DMS114 treated with DMSO at 0.1 percent for 48 hours (cell line): ENCODE measurements around the gene TMEM52.

Experiments
- DNase-seq: peaks from one replicate; lab custom pipeline; 2025; ENCODE audit not compliant: unreplicated experiment; lab: John Stamatoyannopoulos, UW

TMEM52 gene

DNA sequence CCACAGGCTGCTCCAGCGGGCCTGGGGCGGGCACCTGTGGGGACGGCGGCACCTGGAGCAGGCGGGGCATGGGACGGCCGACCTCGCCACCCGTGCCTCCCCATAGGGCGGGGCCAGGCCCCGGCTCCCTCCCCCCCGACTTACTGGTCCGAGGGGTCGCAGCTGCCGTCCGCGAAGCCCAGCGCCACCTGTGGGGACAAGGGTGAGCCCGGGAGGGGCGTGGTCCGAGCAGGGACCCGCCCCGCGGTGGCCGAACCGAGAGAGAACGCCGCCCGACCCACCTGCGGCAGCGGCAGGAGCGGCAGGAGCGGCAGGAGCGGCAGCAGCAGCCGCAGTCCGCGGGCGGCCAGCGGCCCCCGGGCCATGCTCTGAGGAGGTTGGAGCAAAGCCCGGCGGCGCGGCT, at the start of gene TMEM52:
Gene TMEM52 (minus strand): TSS at position 379 of the 403 bp plus-strand sequence. CDS start 14 bp downstream, at position 365.
- DNase-seq, result no peak

DNA sequence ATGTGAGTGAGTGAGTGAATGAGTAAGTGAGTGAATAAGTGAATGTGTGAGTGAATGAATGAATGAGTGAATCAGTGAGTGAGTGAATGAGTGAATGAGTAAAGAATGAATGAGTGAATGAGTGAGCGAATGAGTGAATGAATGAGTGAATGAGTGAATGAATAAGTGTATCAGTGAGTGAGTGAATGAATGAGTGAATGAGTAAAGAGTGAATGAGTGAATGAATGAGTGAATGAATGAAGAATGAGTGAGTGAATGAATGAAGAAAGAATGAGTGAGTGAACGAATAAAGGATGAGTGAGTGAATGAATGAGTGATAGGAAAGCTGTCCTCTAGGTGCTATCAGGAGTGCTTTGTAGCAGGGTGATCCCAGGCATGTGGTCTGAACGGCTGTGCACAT, 48.8 kb upstream of the TMEM52 start:
- DNase-seq, result no peak

DNA sequence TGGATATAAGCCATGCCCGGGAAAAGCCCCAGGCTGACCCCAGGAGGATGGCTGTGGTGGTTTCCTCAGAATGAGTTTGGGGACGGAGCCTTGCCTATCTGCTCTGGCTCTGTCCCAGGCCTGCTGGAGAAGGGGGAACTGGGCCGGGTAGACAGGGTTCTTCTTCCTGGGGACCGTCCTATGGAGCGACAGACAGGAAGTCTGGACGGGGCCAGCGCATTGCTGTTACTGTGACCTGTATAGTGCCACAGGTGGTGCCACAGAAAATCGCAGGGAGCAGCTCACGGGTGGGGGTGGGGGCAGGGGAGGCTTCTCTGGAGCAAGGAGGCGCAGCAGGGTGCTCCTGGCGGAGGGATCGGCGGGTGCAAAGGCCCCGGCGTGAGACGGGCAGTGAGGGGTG, 48.1 kb upstream of the TMEM52 start:
- DNase-seq, result no peak

DNA sequence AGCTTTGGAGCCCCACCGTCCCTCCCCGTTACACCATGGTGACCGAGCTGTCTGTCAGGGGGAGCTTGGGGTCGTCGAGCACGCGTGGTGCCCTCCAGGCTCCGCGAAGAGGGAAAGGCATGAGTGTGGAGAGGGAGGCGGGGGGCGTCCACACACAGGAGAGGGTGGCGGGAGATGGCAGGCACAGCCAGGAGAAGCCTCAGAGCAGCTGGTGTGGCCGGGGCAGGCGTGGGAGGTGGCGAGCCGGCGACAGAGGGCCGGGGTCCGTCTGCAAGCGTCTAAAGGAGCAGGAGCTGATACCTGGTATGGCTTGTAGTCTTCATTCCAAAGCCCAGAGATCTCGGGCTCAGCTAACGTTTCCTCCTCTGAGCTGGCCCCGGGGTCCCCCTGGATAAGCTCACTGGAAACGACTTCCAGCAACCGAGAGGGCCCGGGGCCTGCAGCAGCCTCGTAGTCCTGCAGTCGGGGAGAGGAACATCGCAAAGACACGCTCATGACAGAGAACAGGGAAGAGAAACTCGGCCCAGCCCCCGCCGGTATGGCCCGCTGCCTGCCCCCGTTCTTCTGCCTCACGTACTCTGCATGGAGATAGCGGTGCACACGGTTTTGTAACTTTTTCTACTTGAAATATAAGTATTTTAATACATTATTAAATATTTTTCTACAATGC, 47.1 kb upstream of the TMEM52 start:
- no peak for DNase-seq

DNA sequence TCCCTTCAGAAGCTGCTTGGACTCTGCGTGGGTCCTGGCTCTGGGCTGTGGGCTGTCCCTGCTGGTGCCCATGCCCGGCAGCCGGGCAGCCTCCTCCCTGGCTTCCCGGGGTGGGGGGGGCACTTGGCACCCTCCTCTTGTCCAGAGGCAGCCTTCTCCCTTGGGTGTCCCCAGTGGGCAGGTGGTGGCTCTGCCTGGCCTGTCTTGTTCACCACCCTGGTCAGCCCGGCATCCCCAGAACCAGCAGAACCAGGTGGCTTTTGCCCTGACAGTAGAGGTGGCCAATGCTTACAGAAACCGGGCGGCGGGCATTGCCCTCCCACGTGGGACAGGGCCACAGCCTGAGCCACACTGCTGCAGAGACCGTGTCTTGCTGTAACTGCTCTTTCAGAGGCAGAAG, 46.5 kb upstream of the TMEM52 start:
- no peak for DNase-seq

DNA sequence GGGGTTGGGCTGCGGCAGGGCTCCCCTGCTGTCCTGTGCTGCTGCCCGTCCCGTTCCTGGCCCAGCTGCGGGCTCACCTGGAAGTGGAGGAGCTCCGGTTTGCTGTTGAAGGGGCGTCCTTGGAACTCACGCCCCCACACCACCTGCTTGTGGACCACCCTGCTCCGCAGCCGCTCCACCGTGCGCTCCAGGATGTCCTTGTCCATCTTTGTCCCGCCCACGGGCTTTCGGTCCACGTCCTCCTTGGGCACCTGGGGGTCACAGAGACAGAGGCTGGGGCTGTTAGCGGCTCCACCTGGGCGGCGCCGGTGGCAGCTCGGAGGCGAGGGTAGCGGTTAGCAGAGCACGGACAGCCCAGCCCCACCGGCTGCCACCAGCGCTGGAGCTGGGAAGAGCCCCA, 45.7 kb upstream of the TMEM52 start:
- DNase-seq, result no peak

DNA sequence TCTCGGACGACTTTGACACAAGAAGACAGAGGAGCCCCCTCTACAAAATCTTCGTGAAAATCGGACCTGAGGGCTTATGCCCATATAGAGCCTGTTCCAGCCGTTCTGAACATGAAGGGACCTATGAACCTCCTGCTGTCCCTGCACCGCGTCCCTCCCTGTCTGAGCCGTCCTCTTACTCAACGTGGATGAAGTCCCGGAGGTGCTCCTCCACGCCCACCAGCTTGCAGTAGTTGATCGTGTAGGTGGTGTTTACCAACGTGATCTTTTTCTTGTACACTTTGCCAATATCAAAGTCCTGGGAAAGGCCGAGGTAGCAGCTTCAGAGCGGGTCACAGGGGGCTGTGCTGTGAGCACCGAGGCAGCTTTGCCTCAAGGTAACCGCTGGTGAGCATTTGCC, 44.5 kb upstream of the TMEM52 start:
- no peak for DNase-seq

DNA sequence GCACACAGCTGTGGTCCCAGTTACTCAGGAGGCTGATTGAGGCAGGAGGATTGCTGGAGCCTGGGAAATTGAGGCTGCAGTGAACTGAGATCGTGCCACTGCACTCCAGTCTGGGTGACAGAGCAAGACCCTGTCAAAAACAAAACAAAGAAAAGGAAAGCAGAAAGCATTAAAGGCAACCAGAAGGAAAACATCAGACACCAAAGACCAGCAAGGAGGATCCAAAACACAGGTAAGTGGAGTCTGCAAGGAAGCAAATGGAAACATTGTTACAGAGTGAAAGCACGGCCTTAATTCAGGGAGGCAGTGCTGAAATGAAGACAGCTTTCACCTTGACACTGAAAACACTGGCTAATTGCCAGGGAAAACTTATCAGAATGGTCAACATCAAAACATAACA, 43.7 kb upstream of the TMEM52 start:
- no peak for DNase-seq

DNA sequence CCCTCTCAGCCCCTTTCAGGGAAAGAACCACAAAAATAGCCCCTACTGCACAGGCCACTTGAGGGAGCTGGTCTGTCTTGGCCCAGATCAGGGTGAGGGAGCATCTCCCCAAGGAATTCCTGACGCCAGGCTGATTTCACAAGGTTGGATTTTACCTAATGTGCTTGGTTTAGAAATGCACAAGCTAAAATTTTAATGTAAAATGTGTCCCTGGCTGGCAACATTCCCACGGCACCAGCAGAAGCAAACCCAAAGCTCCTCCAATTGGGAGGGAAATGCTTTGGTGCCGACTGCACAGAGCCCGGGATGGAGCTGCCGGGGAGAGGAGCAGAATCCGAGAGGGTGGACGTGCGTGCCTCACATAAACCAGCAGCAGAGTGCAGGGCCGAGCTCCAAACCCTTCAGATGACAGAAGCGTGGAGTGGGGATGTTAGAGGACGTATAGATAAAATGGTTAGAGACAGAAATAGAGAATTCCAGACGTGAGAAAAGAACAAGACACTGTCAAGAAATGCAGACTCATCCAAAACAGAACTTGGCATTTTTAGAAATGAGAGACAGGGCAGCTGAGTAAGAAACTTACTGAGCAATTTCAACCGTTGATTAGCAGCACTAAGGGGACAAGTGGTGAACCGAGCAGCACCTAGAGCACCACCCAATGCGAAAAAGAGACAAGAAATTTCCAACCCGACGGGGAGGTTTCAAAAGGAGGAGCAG, 41.6 kb upstream of the TMEM52 start:
- DNase-seq, result no peak

DNA sequence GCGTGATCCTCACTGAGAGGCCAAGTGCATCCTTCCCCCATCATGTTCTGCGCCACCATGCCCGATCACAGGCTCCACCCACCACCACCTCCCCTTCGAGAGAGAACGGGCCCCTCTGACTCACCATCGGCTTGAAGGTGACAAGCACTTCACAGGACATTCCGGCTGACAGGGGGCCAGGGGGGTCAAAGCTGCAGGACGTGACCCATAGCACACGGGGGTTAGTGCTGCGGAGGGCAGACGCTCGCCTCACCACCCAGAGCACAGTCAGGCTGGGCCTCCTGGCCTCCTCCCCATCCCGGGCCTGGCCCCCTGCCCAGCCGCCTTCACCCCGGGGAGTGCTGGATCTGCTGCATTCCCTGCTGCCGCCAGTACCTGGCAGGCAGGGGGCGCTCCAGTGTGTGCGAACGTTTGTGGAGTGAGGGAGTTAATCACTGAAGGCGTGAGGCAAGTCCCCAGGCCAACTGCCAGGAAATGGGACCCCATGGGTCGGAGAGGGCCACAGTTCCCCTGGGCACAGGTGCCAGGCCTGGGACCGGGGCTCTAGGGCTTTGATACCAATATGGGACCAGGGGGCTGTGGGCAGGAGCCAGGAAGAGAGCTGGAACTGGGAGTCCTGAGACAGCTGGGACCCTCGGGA, 40.9 kb upstream of the TMEM52 start:
- peak; percentile 8 for DNase-seq

DNA sequence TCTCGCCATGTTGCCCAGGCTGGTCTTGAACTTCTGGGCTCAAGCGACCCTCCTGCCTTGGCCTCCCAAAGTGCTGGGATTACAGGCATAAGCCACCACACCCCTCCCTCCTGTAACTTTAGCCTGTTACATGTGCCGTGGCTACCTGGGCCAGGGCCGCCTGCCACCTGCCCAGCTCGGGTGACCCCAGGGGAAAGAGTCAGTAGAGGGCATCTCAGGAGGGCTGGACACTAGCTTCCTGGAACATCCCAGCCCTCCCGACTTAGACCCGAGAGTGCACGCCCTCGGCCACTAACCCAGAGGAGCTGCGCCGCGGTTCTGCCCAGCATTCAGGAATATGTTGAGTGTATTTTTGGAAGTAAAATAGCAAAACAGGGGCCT, 40.4 kb upstream of the TMEM52 start:
- no peak for DNase-seq

DNA sequence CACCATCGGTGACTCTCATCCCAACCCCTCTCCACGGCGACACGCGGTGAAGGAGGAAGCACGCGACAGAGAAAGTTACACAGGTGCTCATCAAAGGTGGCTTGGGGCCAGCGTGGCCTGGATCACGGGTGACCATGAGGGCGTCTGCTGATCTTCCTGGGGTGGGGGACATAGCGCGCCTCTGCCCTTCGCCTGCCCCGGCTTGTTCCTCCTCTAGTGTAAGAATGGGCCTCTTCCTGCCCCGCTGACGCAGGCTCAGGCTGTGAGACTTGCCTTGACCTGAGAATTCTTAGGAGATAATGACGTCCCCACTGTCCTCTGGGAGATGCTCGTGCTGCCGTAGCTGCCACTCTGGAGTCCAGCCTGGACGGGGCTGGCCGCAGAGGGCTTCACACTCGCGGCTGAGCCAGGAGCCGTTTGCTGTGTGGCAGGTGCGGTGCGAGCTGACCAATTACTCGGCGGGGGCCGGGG, 39.0 kb upstream of the TMEM52 start:
- no peak for DNase-seq

DNA sequence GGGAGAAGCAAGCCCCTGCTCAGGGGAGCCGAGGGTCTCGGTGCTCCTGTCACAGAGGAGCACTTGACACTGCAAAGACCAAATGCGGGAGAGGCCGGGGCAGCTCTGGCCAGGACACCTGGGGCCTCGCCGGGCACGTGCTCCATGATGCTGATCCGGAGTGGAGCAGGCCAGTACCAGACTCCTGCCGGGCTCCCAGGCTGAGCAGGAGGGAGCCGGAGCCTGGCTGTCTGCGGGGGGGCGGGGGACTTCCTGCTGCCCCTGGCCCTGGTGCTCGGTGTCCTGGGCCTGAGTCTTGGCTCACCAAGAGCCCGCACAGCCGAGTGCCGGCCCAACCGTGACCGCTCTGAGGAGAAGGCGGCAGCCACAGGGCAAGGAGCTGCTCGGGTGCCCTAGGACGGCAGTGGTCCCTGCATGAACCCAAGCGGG, 38.5 kb upstream of the TMEM52 start:
- no peak for DNase-seq

DNA sequence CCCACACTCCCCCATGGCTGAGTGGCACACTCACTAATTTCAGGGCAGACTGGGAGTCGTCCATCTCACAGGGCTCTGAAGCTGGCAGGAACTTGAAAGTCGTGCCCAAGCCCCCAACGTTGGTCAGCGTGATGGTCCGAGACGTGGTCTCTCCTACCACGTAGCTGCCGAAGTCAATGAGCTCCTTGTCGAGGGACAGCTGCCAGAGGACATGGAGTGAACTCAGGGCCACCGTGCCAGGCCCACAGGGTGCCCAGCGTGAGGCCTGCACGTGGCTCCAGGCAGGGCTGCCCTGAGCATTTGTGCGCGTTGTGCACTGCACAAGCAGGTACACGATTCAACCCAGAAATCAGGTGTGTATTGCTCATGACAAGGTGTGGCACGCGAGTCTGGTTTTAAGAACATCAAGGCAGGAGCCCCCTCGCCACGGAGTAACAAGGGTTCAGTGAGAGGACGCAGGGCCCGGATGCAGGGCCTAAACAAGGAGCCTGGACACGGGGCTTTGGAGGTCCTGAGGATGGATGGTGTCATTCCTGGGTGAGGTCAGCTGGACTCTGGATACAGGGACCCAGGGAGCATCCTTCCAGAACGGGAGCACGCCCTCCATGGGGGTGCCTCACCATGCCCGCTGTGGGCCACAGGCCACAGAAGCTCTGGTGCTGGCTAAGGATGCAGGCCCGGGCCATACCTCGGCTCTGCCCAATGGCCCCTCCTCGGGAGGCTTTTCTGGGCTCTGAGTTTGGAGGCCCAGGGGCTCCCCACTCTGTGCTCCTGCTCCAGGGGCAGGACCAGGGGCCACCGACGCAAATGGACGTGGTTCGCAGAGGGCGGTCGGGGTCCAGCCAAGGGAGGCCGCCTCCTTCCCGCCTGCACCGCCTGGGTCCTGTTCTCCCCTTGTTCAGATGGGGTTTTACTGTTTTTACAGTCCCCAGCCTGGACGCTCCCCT, 37.8 kb upstream of the TMEM52 start:
- DNase-seq, result no peak

DNA sequence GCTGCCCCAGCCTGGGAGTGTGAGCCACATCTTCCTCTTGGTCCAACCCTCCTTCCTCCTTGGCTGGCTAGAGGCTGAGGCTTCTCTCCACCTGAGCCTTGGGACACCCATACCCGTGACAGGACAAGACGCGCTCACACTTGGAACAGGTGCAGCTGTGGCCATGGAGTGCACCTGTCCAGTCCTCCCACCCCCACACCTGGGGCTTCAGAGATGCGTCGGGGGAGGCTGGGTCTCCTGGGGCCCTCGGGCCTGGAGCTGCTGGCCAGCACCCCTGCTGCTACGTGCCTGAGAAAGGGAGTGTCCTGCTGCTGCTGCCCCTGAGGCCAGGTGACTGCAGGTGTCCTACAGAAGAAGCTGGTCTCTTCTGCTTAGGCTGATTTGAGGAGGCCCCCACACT, 37.0 kb upstream of the TMEM52 start:
- no peak for DNase-seq

DNA sequence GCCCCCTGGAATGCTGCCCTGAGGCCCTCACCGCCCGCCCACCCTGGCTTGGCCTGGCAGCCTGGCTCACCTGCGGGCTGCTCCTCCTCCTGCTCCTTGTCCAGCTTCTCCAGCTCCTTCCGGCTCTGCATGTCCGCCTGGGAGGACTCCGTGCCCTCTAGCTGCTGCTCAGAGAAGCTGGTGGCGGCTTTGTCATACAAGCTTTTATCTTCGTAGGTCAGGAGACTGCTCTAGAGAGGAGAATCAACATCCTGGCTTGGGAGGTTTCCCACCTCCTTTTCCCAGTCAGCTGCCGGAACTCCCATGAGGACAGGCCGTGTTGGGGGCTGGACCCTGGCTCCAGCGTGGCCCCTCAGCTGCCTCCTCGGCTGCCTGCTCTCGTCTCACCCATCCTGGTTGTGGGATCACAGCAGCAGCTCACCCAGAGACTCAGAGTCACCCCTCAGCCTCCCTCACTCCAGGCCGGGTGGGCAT, 36.6 kb upstream of the TMEM52 start:
- DNase-seq, result no peak

DNA sequence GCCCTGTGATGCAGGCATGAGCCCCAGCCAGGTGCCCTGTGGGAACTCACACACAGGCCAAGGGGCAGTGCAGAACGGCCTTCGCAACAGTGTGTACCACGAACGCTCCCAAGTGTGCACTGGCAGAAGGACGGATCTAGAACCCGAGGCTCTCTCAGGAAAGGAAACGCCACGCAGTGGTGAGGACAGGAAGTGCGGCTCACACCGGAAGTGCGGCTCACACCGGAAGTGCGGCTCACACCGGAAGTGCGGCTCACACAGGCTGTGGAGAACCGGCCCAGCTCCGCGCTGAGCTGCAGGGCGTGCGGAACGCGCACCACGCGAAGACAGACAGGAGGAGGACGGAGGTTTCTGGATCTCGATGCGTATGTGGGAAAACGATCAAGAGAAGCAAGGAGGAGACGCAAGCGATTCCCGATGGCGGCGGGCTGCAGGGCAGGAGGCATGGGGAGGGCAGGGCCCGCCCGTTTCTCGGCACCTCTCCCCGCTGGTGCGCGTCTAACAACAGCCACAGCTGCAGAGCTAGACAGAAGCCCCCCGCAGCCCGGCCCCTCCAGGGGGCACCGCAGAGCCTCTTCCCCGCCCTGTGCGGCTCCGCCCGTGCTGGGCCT, 35.9 kb upstream of the TMEM52 start:
- DNase-seq, result no peak

DNA sequence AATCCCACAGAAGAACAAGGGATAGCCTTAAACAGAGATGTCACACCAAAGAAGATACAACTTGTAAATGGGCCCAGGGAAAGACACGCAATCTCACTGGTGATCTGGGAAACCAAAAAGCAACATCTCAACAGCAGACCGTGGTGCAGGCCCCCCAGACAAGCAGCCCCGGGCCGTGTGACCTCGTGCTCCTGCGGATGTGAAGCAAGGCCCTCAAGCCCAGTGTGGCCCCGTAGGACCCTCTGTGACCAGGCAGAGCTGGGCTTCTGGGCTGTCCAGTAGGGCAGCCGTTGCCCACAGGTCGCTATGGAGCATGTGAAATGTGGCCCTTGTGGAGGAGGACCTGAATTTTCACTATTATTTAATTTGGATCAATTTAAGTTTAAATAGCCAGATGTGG, 34.9 kb upstream of the TMEM52 start:
- DNase-seq, result no peak

DNA sequence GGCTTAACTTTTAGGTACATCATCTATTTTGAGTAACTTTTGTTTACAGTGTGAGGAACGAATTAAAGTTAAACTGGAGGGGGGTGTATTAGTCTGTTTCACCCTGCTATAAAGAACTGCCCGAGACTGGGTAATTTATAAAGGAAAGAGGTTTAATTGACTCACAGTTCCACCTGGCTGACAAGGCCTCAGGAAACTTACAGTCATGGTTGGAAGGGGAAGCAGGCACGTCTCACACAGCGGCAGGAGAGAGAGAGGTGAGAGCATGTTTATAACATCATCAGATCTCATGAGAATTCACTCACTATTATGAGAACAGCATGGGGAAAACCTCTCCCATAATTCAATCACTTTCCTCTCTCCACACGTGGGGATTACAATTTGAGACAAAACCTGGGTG, 31.9 kb upstream of the TMEM52 start:
- DNase-seq, result no peak

DNA sequence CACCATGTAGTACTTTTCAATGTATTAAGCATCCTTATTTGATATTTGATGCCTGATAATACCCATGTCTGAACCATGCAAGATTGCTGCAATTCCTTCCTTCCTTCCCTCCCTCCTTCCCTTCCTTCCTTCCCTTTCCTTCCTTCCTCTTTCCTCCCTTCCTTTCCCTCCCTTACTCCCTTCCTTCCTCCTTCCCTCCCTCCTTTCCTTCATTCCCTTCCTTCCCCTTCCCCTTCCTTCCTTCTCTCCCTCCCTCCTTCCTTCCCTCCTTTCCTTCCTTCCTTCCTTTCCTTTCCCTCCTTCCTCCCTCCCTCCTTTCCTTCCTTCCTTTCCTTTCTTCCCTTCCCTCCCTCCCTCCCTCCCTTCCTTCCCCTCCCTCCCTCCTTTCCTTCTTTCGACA, 29.7 kb upstream of the TMEM52 start:
- no peak for DNase-seq

DNA sequence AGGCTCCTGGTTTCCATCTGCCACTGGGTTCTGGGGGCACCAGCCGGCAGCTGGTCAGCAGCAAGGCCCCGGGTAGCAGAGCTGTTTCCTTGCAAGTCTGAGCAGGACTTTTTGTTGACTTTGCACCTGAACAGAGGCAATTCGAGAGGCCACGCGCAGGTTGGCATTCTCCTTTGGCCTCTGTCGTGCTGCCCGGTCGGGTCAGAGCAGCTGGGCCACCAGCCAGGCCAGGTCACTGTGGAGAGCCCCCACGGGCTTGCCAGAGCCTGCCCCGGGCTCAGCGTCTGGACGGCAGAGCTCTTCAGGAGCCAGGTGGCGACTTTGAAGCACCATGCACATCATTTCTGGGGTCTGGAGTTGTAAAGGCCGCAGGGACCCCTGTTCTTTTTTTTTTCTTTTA, 28.4 kb upstream of the TMEM52 start:
- no peak for DNase-seq
